ENCODE results near the gene CD101.
A peak's percentile ranks its signal among the peaks of the same experiment; 100 is the strongest.

The CD101 gene

GRCh38 chr1:117047271-117047670 is 45.7 kb downstream of the CD101 start:
- H3K4me1 Mint-ChIP-seq = peaks cover 53% of the 10 kb centered on the region
- H3K36me3 Mint-ChIP-seq = no peaks in the 10 kb centered on the region
- H3K4me3 Mint-ChIP-seq = no peak overlapping the region
- H3K27ac Mint-ChIP-seq = no peak overlapping the region
- H3K9me3 Mint-ChIP-seq = peaks cover 5% of the 10 kb centered on the region
- no peaks in the 10 kb centered on the region for H3K27me3 Mint-ChIP-seq

- Mint-ChIP-seq H3K4me1 (peaks cover 57% of the 10 kb centered on the region), H3K27ac (peak overlapping the region; percentile 90), H3K36me3 (no peaks in the 10 kb centered on the region)
Observed at GRCh38 chr1:117049857-117050256, 48.3 kb downstream of the CD101 start.

GRCh38 chr1:117051224-117052064 is 49.9 kb downstream of the CD101 start:
- Mint-ChIP-seq H3K36me3 (no peaks in the 10 kb centered on the region), H3K27me3 (no peaks in the 10 kb centered on the region), H3K27ac (peak overlapping the region; percentile 95), H3K9me3 (no peaks in the 10 kb centered on the region), H3K4me1 (peaks cover 62% of the 10 kb centered on the region), H3K4me3 (peak overlapping the region; percentile 79)

More at GRCh38 chr1:117049857-117050256, 48.3 kb downstream of the CD101 start:
- Mint-ChIP-seq H3K4me3 (no peak overlapping the region), H3K9me3 (no peaks in the 10 kb centered on the region), H3K27me3 (no peaks in the 10 kb centered on the region)

GRCh38 chr1:117054068-117054467 is 52.5 kb downstream of the CD101 start:
- H3K27ac Mint-ChIP-seq = peak overlapping the region; percentile 47
- no peaks in the 10 kb centered on the region for H3K36me3 Mint-ChIP-seq
- no peaks in the 10 kb centered on the region for H3K9me3 Mint-ChIP-seq
- peaks cover 50% of the 10 kb centered on the region for H3K4me1 Mint-ChIP-seq
- no peak overlapping the region for H3K4me3 Mint-ChIP-seq
- H3K27me3 Mint-ChIP-seq = no peaks in the 10 kb centered on the region

GRCh38 chr1:117058810-117059209 is 57.2 kb downstream of the CD101 start:
- Mint-ChIP-seq H3K27me3 (no peaks in the 10 kb centered on the region), H3K27ac (peak overlapping the region; percentile 95), H3K4me1 (peaks cover 50% of the 10 kb centered on the region), H3K4me3 (no peak overlapping the region), H3K9me3 (no peaks in the 10 kb centered on the region), H3K36me3 (peaks cover 16% of the 10 kb centered on the region)

- no peaks in the 10 kb centered on the region for H3K9me3 Mint-ChIP-seq
- peak overlapping the region; percentile 95 for H3K27ac Mint-ChIP-seq
- H3K4me3 Mint-ChIP-seq = no peak overlapping the region
- H3K27me3 Mint-ChIP-seq = no peaks in the 10 kb centered on the region
- H3K4me1 Mint-ChIP-seq = peaks cover 54% of the 10 kb centered on the region
- peaks cover 19% of the 10 kb centered on the region for H3K36me3 Mint-ChIP-seq
Observed at GRCh38 chr1:117059334-117059677, 57.7 kb downstream of the CD101 start.

GRCh38 chr1:117059678-117060440 is 58.3 kb downstream of the CD101 start, which contains the start of gene TTF2:
TSS of gene TTF2 (plus strand) at chr1:117060326. CDS start at chr1:117060347, 21 bp downstream.
- Mint-ChIP-seq H3K27ac (peak within 1 kb of the TSS; percentile 95), H3K9me3 (no peaks in the 10 kb centered on the region), H3K27me3 (no peaks in the 10 kb centered on the region), H3K4me3 (no peak within 1 kb of the TSS), H3K4me1 (peaks cover 54% of the 10 kb centered on the region), H3K36me3 (peaks cover 19% of the 10 kb centered on the region)

GRCh38 chr1:117060441-117061317 is 59.1 kb downstream of the CD101 start:
- H3K36me3 Mint-ChIP-seq = peaks cover 25% of the 10 kb centered on the region
- H3K27me3 Mint-ChIP-seq = no peaks in the 10 kb centered on the region
- no peak overlapping the region for H3K27ac Mint-ChIP-seq
- H3K9me3 Mint-ChIP-seq = no peaks in the 10 kb centered on the region
- no peak overlapping the region for H3K4me3 Mint-ChIP-seq
- H3K4me1 Mint-ChIP-seq = peaks cover 50% of the 10 kb centered on the region

GRCh38 chr1:117061986-117062415 is 60.4 kb downstream of the CD101 start:
- Mint-ChIP-seq H3K36me3 (peaks cover 30% of the 10 kb centered on the region), H3K4me3 (peak overlapping the region; percentile 70), H3K27ac (peak overlapping the region; percentile 20), H3K9me3 (no peaks in the 10 kb centered on the region), H3K4me1 (peaks cover 51% of the 10 kb centered on the region), H3K27me3 (no peaks in the 10 kb centered on the region)

GRCh38 chr1:117066367-117066766 is 64.8 kb downstream of the CD101 start:
- Mint-ChIP-seq H3K4me1 (peaks cover 55% of the 10 kb centered on the region), H3K36me3 (peaks cover 28% of the 10 kb centered on the region), H3K9me3 (no peaks in the 10 kb centered on the region), H3K4me3 (no peak overlapping the region), H3K27me3 (no peaks in the 10 kb centered on the region), H3K27ac (no peak overlapping the region)

GRCh38 chr1:117067533-117068370 is 66.2 kb downstream of the CD101 start:
- Mint-ChIP-seq H3K4me3 (no peak overlapping the region), H3K4me1 (peaks cover 46% of the 10 kb centered on the region), H3K27ac (no peak overlapping the region), H3K9me3 (no peaks in the 10 kb centered on the region), H3K36me3 (peaks cover 27% of the 10 kb centered on the region), H3K27me3 (no peaks in the 10 kb centered on the region)

GRCh38 chr1:117068580-117068979 is 67.0 kb downstream of the CD101 start:
- no peak overlapping the region for H3K27ac Mint-ChIP-seq
- H3K4me1 Mint-ChIP-seq = peaks cover 37% of the 10 kb centered on the region
- H3K27me3 Mint-ChIP-seq = no peaks in the 10 kb centered on the region
- peaks cover 23% of the 10 kb centered on the region for H3K36me3 Mint-ChIP-seq
- H3K9me3 Mint-ChIP-seq = no peaks in the 10 kb centered on the region
- no peak overlapping the region for H3K4me3 Mint-ChIP-seq

GRCh38 chr1:117069220-117069844 is 67.8 kb downstream of the CD101 start:
- Mint-ChIP-seq H3K4me3 (no peak overlapping the region), H3K9me3 (no peaks in the 10 kb centered on the region), H3K27ac (no peak overlapping the region), H3K4me1 (peaks cover 31% of the 10 kb centered on the region), H3K36me3 (peaks cover 23% of the 10 kb centered on the region), H3K27me3 (no peaks in the 10 kb centered on the region)

- Mint-ChIP-seq H3K36me3 (peaks cover 27% of the 10 kb centered on the region), H3K27ac (no peak overlapping the region), H3K9me3 (no peaks in the 10 kb centered on the region), H3K27me3 (no peaks in the 10 kb centered on the region), H3K4me3 (no peak overlapping the region), H3K4me1 (peaks cover 31% of the 10 kb centered on the region)
Observed at GRCh38 chr1:117070124-117070523, 68.6 kb downstream of the CD101 start.

Measured in activated naive CD4-positive, alpha-beta T cell treated with anti-CD3 and anti-CD28 coated beads, Interleukin-2, amount 50 U/mL, for 24 hours (primary cell).